ENCODE data around the gene LRRN4CL.
"Not testable (repeated sequence)": the region's sequence is repeated elsewhere in the genome, so short reads cannot be mapped to it uniquely, and the experiment has no call there.

LRRN4CL gene

DNA sequence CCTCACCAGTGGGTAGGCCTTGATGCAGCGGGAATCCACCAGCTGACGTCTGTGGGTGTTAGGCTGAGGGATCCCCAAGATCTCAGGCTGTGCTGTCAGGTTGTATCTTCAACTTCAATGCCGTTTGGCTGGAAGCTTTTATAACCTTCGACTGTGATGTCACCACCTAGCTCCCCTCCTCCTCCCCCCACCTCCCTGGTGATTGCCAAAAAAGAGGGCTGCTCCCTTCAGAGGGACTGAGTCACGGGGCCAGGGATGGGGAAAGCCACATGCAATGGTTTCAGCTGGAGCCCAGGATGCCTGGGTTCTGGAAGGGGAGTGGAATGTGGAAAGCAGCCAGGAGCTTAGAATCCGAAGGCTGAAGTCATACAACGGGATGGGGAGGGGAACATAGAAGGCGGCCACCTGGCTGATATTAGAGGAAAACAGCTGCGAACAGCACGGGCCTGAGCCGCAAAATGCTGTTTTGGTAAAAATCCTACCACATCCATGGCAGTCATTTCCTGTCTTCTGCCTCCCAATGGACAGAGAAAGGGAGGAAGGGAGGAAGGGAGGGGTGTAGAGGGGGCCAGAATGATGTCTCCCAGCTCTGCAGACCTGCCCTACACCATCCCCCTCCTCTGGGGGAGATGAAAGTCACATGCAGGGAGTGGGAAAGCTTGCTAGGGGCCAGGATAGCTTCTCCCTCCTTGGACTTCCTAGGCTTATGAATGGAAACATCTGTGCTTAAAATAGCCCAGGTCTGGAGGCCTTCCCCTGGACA, at the start of gene LRRN4CL:
LRRN4CL (minus strand) TSS at position 110 of the 763 bp plus-strand sequence. CDS start 1,022 bp downstream, outside the sequence.
- no peak for DNase-seq

DNA sequence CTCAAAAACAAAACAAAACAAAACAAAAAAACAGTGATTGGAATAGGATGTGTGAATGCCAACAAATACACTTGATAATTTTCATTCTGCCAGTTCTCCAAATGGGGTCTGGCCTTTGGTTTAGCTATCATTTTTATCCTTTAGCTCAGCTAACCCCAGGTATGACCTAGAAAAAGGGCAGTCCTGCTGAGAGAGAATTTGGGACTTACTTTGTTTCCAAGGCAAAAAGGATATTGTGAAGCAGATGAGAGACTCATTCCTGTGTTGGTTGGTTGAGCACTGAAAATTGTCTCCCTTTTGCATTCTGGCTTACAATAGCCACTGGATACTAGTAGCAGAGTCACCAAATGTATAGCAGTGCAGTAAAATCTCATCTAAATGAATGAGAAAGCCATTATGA, 47.9 kb upstream of the LRRN4CL start:
- no peak for DNase-seq

DNA sequence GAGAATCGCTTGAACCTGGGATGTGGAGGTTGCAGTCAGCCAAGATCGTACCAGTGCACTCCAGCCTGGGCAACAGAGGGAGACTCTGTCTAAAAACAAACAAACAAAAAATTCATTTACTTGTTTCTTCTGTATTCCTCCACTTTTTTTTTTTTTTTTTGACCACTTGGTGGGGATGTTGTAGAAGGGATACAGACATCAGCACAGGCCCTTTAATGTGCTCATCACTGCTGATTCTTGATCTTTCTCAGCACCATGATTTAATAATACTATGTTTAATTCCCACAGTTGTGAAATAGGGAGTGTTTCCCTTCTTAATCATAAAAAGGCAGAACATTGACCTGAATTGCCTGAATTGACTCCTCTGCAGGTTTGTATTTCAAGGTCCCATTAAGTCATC, 43.5 kb upstream of the LRRN4CL start:
- DNase-seq, result no peak

- DNase-seq, result not testable (repeated sequence)
These were observed 40.7 kb upstream of the LRRN4CL start for GRCh38 chr11:62730076-62730475.

DNA sequence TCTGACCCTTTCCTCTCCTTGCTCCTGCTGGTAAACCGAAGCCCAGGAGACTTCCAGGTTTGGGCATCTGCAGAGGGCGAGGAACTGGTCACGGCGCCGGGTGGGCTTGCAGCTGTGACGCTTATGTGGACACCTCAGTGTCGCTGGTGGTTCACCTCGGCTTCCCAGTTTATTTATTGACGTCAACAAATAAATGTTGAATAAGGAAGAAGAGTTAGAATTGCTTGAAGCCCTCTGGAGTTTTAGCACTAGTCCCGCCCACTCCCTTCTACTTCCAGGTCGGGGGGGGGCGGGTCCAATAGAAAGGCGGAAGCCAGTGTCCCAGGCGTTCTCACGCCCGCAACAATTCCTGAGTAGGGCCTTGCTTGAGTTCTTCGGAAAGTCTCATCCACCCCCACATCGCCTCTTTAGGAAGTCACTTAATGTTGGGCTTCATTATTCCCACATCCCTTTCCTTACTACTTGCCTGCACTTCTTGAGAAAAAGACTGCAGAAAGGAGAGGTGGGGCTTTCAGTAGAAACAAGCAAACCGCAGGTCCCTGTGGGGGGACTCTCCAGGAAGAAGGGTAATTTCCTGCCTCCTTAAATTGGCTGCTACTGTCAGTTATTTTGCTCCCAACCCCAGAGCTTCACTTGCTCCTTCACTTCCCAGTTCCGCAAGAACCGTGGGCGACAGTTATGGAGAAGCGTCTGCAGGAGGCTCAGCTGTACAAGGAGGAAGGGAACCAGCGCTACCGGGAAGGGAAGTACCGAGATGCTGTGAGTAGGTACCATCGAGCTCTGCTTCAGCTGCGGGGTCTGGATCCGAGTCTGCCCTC, 39.0 kb upstream of the LRRN4CL start, which contains the start of gene TTC9C:
TTC9C (plus strand) TSS at position 316 of the 818 bp plus-strand sequence; CDS start at position 679, 363 bp downstream.
- peak; percentile 84 for DNase-seq

GRCh38 chr11:62727872-62728170, 38.5 kb upstream of the LRRN4CL start:
- DNase-seq, result peak; percentile 83

DNA sequence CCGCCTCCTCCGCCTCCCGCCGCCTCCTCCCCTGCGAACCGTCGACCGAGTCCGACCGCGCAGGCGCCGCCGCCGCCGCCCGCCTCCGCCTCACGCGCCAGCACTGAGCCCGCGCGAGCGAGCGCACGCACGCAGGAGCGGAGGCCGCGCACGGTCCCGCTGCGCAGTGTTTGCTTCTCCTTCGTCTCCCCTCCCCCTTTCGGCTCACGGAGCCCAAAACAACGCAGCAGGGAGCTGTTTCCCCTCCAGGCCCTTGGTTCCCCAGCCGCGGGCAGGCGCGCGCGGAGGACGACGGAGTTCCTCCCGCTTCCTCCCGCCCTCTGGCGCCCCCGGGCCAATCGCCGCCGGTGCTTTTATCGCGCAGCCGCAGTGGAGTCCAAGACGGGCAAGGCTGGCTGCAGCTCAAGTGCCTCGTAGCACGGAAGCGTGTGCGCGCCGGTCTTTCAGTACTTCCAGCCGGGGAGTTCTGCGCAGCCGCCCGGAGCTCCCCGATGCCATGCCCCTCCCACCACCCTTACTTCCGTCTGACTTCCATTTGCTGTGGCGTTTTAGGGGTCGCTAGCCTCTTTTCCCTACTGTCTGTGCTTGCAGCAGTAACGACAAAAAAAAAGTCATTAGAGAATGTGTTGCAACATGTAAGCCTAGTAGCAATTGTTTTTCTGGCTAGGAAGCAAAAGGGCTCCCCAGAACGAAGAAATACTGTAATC, 38.0 kb upstream of the LRRN4CL start, which contains the start of gene HNRNPUL2:
HNRNPUL2 (minus strand) TSS at position 293 of the 707 bp plus-strand sequence. CDS start 301 bp downstream, outside the sequence.
- peak; percentile 98 for DNase-seq

- no peak for DNase-seq
These were observed 37.5 kb upstream of the LRRN4CL start for GRCh38 chr11:62726915-62727164.

DNA sequence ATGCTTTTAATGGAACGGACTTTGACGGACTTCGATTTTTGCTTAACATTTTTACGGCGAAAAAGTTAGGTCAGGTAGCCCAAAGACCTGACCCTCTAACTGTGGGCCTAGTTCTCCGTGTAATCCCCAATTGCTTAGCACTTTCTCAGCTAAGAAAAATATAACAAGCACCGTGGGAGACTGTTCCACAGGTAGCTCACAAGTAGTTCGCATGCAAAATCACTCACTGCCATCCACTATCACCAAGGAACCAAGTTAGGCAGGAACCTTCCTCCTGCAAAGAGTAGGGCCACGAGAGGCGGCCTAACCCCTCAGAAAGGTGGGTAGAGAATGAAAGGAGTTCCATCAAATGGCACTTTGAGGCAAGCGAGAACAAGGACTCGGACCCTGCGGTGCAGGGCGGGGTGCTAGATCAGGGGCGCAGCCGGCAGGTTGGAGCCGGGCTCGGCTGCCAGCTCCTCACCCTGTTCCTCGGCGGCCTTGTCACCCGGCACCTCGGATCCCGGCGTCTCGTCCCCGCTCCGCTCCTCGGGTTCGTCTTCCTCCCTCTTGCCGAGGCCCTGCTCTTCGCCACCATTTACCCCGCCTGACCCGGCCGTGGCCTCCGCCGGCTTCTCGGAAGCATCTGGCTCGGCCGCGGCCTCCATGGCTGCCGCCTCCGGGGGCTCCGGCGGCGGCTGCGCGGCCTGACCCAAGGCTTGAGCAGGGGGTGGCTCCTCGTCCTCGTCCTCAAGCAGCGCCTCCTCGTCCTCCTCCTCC, 37.0 kb upstream of the LRRN4CL start:
- DNase-seq, result peak; percentile 42

DNA sequence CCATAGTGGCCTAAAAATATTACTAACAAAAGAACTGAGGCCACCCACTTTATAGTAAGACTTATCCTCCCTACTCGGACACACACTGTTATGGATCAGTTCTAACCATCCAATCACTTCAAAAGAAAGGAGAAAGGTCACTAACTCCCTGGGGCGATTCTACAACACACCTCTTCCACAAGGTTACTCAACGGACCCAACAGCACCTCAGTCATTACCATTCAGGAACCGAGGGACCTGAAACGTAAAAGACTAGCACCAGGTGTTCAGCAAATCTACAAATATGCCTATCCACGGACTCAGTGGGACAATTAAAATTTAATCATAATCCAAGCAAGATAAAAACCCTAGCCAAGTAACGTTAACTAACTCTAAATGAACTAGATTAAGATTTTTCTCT, 36.3 kb upstream of the LRRN4CL start:
- DNase-seq, result no peak

- no peak for DNase-seq
These were observed 34.8 kb upstream of the LRRN4CL start for GRCh38 chr11:62724171-62724570.

GRCh38 chr11:62721994-62722393, 32.7 kb upstream of the LRRN4CL start:
- no peak for DNase-seq

GRCh38 chr11:62719302-62719978, 30.1 kb upstream of the LRRN4CL start:
- no peak for DNase-seq

DNA sequence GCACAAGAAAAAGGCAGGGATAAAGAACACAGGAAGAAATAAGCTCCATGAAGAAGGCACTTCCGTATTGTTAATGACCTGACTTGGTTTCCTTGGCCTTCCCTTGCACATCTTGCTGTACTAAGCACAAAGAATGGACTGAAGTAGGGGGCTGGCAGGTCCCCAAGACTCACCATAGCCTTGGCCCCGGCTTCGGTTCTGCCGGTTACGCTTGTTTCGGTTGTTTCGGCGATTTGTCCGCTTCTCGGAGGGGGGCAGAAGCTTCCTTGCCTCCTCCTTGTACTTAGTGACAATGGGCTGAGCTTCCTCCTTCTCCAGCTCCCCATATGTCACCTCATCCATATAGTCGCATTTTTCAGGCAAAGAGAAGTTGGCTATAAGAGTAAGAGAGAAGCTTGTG, 27.5 kb upstream of the LRRN4CL start:
- no peak for DNase-seq

DNA sequence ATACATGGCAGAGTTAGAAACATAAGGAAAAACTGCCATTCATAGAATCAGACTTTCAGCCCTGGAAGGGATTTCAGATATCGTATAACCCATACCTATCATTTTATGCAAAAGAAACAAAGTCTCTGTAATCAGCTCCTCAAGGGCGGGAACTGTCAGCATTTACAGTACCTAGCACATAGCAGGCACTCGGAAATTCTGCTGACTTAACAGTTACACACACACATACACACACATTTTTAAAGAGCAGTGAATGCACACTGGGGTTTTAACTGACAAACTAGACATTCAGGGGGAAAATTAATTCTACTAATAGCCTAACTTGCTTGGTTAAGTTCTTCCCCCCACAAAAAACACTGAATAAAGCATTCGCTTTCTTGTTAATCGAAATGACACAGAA, 26.9 kb upstream of the LRRN4CL start:
- DNase-seq, result no peak

- DNase-seq, result no peak
These were observed 26.1 kb upstream of the LRRN4CL start for GRCh38 chr11:62715150-62716130.

DNA sequence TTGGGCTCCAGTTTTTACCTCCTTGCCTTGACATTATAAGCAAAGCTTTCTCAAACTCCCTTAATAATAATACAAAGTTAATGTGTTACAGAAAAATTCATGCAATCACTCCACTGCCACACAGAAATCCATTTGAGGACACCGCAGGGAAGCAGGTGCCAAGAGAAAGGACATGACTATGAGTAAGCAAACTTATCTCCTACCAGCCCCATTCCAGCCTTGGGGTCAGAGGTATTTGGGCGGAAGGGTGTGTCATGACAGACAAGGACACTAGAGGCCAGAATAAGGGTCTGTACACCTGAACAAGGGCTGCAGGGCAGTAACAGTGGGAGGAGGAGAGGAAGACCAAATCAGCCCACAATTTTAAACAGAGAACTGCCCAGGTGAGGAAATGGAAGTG, 24.0 kb upstream of the LRRN4CL start:
- DNase-seq, result no peak

- DNase-seq, result no peak
These were observed 23.5 kb upstream of the LRRN4CL start for GRCh38 chr11:62712861-62713260.

DNA sequence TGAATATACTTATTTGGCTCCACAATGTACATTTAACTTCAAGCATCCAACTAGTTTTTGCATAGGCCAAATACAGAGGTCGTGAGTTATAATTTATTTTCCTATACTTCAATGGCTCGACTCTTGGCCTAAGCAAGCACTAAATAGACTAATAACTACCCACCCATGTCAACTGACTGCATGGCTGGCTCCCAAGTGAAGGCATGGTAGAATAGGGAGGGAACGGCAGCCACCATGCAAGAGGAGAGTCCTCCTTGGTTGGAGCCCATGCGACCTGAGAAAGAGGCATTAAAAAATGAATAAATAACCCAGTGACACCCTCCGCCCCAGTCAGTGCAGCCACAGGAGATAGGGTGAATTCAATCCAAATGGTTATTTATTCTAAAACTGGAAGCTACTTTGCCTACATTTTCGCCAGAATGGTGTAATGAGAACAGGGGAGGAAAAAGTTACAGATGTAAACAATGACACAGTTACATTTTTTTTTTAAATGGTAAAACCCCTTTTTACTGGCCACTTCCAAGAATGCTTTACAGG, 23.0 kb upstream of the LRRN4CL start:
- no peak for DNase-seq

DNA sequence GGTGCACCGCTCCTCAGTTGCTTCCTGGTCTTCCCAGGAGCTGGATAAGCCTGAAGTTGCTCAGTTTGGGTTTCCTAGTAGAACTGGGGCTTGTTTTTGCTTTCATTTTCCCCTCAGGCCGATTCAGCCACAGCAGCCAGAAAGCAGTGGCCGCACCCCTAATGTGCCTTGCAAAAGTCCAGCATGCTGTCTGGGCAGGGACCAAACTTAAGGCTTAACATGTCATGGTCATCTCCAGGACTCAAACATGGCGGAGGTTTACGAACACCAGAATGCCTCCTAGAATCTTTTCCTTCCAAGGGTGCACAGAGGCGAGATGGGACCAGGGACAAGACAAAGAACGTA, 20.6 kb upstream of the LRRN4CL start:
- DNase-seq, result peak; percentile 48
